Measurements from ENCODE around the gene RNF112.

Gene RNF112

GRCh38 chr17:19374136-19374535 is 36.9 kb upstream of the RNF112 start:
- Histone ChIP-seq H4K20me1 (ENCODE audit: insufficient read depth, low read length, poor library complexity, severe bottlenecking) (no peaks in the 10 kb centered on the region), H2AFZ (ENCODE audit: low read length) (no peak overlapping the region), H3K4me1 (ENCODE audit: insufficient read depth, low read length, poor library complexity, severe bottlenecking) (peaks cover 42% of the 10 kb centered on the region), H3K9ac (ENCODE audit: low read depth, low read length, poor library complexity, severe bottlenecking) (no peak overlapping the region), H3K4me2 (ENCODE audit: low read depth, low read length, poor library complexity, severe bottlenecking) (no peak overlapping the region), H3K79me2 (ENCODE audit: insufficient read depth, low read length) (peaks cover 11% of the 10 kb centered on the region), H3K9me3 (ENCODE audit: insufficient read depth, low read depth, low read length) (no peaks in the 10 kb centered on the region), H3K27me3 (ENCODE audit: insufficient read depth, low read length, poor library complexity, severe bottlenecking) (no peaks in the 10 kb centered on the region), H3K9me2 (replicated peaks; ENCODE audit: low read depth, low read length) (no peaks in the 10 kb centered on the region), H3F3A (ENCODE audit: low read depth) (no peaks in the 10 kb centered on the region), H3K36me3 (ENCODE audit: insufficient read depth, low read length) (no peaks in the 10 kb centered on the region), H3K4me3 (ENCODE audit: low read length, poor library complexity, severe bottlenecking) (no peak overlapping the region)
- TF ChIP-seq CTCF (conservative IDR thresholded peaks at IDR 0.05; ENCODE audit: low read length), result no peak

GRCh38 chr17:19375732-19376131 is 35.3 kb upstream of the RNF112 start:
- H3K79me2 ChIP-seq (ENCODE audit: insufficient read depth, low read length), result peaks cover 25% of the 10 kb centered on the region
- no peaks in the 10 kb centered on the region for H4K20me1 ChIP-seq (ENCODE audit: insufficient read depth, low read length, poor library complexity, severe bottlenecking)
- H3F3A ChIP-seq (ENCODE audit: low read depth), result no peaks in the 10 kb centered on the region
- peaks cover 28% of the 10 kb centered on the region for H3K4me1 ChIP-seq (ENCODE audit: insufficient read depth, low read length, poor library complexity, severe bottlenecking)
- no peak overlapping the region for H3K4me3 ChIP-seq (ENCODE audit: low read length, poor library complexity, severe bottlenecking)
- no peaks in the 10 kb centered on the region for H3K9me2 ChIP-seq (replicated peaks; ENCODE audit: low read depth, low read length)
- H3K4me2 ChIP-seq (ENCODE audit: low read depth, low read length, poor library complexity, severe bottlenecking), result peak overlapping the region; percentile 18
- no peaks in the 10 kb centered on the region for H3K9me3 ChIP-seq (ENCODE audit: insufficient read depth, low read depth, low read length)
- H3K9ac ChIP-seq (ENCODE audit: low read depth, low read length, poor library complexity, severe bottlenecking), result no peak overlapping the region
- H2AFZ ChIP-seq (ENCODE audit: low read length), result no peak overlapping the region
- no peaks in the 10 kb centered on the region for H3K27me3 ChIP-seq (ENCODE audit: insufficient read depth, low read length, poor library complexity, severe bottlenecking)
- TF ChIP-seq CTCF (conservative IDR thresholded peaks at IDR 0.05; ENCODE audit: low read length) (no peak), EZH2phosphoT487 (IDR thresholded peaks at IDR 0.05; ENCODE audit: borderline replicate concordance) (no peak)
- peaks cover 6% of the 10 kb centered on the region; the same call in 1 of the 2 replicates for H3K36me3 ChIP-seq (ENCODE audit: insufficient read depth, low read length)

GRCh38 chr17:19376811-19377210 is 34.2 kb upstream of the RNF112 start:
- Histone ChIP-seq H3F3A (ENCODE audit: low read depth) (no peaks in the 10 kb centered on the region), H3K4me2 (ENCODE audit: low read depth, low read length, poor library complexity, severe bottlenecking) (peak overlapping the region; percentile 90), H3K9ac (ENCODE audit: low read depth, low read length, poor library complexity, severe bottlenecking) (peak overlapping the region; percentile 86), H3K9me3 (ENCODE audit: insufficient read depth, low read depth, low read length) (no peaks in the 10 kb centered on the region), H3K4me3 (ENCODE audit: low read length, poor library complexity, severe bottlenecking) (peak overlapping the region; percentile 92), H3K36me3 (ENCODE audit: insufficient read depth, low read length) (peaks cover 14% of the 10 kb centered on the region; the same call in 1 of the 2 replicates), H3K79me2 (ENCODE audit: insufficient read depth, low read length) (peaks cover 27% of the 10 kb centered on the region), H3K27me3 (ENCODE audit: insufficient read depth, low read length, poor library complexity, severe bottlenecking) (no peaks in the 10 kb centered on the region), H3K4me1 (ENCODE audit: insufficient read depth, low read length, poor library complexity, severe bottlenecking) (peaks cover 17% of the 10 kb centered on the region), H2AFZ (ENCODE audit: low read length) (peak overlapping the region; percentile 97; the same call in 1 of the 2 replicates), H4K20me1 (ENCODE audit: insufficient read depth, low read length, poor library complexity, severe bottlenecking) (no peaks in the 10 kb centered on the region), H3K9me2 (replicated peaks; ENCODE audit: low read depth, low read length) (no peaks in the 10 kb centered on the region)
- no peak for TF ChIP-seq EZH2phosphoT487 (IDR thresholded peaks at IDR 0.05; ENCODE audit: borderline replicate concordance)
- TF ChIP-seq CTCF (conservative IDR thresholded peaks at IDR 0.05; ENCODE audit: low read length), result no peak

Measured in Loucy (cell line).